Pancreas (tissue), 10 donors: ENCODE measurements around the gene SYNJ2. TPM values are rescaled to one million over a fixed set of nuclear protein-coding genes. Genes with fewer than 3 reads are reported as not detected.
"Not testable (repeated sequence)": the region's sequence is repeated elsewhere in the genome, so short reads cannot be mapped to it uniquely, and the experiment has no call there.

Experiments used
- ATAC-seq, 4 donors: fragments of 200-7000 bp; cut with Tn5 transposase; one replicate each; pipeline versions ENCODE4 v1.8.0 to v1.9.1; 2020; ENCODE audit warnings: mild to moderate bottlenecking in 4 of 4, moderate library complexity in 4 of 4
- DNase-seq, 6 donors: peaks; one replicate each; pipeline ENCODE4 v3.0.0-alpha.2; 2020
- FAIRE-seq: peaks from 2 replicates; lab custom pipeline; 2012; peaks lifted over from hg19 to GRCh38; lab: Jason Lieb, UNC
- H3K27ac ChIP-seq, 4 donors: fragments of 200-600 bp; sonication (generic); 1 replicate in 3 of 4; 2 replicates in 1 of 4; pipeline versions ENCODE4 v1.5.0 to v1.8.0; 2020
- H3K27me3 ChIP-seq, 4 donors: fragments of 200-600 bp; one replicate each; pipeline ENCODE4 v1.8.0; 2021
- H3K36me3 ChIP-seq, 3 donors: fragments of 200-600 bp; sonication (generic) in 1 of 3; one replicate each; pipeline versions ENCODE4 v1.5.0 to v1.8.0; 2020 to 2021
- H3K4me1 ChIP-seq, 3 donors: fragments of 200-600 bp; one replicate each; pipeline ENCODE4 v1.8.0; 2021
- H3K4me3 ChIP-seq, 4 donors: fragments of 200-600 bp; sonication (generic) in 2 of 4; one replicate each; pipeline versions ENCODE4 v1.5.0 to v1.8.0; 2020 to 2021
- H3K9me3 ChIP-seq, 4 donors: fragments of 200-600 bp; one replicate each; pipeline ENCODE4 v1.8.0; 2021
- WGBS, 2 donors: extraction: QIAGEN DNeasy Blood & Tissue Kit; methylation state at CpG; one replicate each; pipeline ENCODE4 v1.1.7; 2013; 5-methylcytosine and 5-hydroxymethylcytosine counted together
- intact Hi-C, 3 donors: fragments of 100-400 bp; cut with DNase I; formaldehyde crosslinking; loops; one replicate each; pipeline versions ENCODE4 v1.11.1 to v1.14.2; 2022
- polyA plus RNA-seq, 2 donors: library from polyadenylated mRNA; stranded (reverse); fragments of 200-250 nt; gene quantifications; one replicate each; pipeline ENCODE4 v1.2.3, GENCODE V29; 2013
- total RNA-seq, 6 donors: library from RNA; stranded (reverse); fragmentation: NEBNext Ultra II Directional in 4 of 6; extraction: Animal tissue kit (Norgen Biotek cat#: 25700) in 4 of 6; gene quantifications; one replicate each; pipeline versions ENCODE4 v1.2.1 to v1.2.4, GENCODE V29; 2021 to 2023
- TF ChIP-seq, protein P1 (sequence below), 4 donors: fragments of 200-600 bp; sonication (generic) in 3 of 4; IDR thresholded peaks; one replicate each; pipeline versions ENCODE4 v1.5.0 to v1.8.0; 2021; ENCODE audit warnings: antibody characterized with exemption in 4 of 4
- donor health status: healthy with polysubstance abuse.
- donor health status: DM: no; HTN: no; CAD: no; lungs with moderate emphysema.
- donor health status: DM: no; HTN: no; CAD: no.
- donor health status: control.
- donor health status: control.
- donor health status: Bipolar disorder and iron deficiency.
- donor health status: DM: yes; HTN: yes; CAD: no.
- donor health status: DM: no; HTN: no; CAD: no.
- donor health status: DM: no; HTN: no; CAD: no.
- donor health status: DM: yes; HTN: yes; CAD: no.

SYNJ2 gene, protein sequence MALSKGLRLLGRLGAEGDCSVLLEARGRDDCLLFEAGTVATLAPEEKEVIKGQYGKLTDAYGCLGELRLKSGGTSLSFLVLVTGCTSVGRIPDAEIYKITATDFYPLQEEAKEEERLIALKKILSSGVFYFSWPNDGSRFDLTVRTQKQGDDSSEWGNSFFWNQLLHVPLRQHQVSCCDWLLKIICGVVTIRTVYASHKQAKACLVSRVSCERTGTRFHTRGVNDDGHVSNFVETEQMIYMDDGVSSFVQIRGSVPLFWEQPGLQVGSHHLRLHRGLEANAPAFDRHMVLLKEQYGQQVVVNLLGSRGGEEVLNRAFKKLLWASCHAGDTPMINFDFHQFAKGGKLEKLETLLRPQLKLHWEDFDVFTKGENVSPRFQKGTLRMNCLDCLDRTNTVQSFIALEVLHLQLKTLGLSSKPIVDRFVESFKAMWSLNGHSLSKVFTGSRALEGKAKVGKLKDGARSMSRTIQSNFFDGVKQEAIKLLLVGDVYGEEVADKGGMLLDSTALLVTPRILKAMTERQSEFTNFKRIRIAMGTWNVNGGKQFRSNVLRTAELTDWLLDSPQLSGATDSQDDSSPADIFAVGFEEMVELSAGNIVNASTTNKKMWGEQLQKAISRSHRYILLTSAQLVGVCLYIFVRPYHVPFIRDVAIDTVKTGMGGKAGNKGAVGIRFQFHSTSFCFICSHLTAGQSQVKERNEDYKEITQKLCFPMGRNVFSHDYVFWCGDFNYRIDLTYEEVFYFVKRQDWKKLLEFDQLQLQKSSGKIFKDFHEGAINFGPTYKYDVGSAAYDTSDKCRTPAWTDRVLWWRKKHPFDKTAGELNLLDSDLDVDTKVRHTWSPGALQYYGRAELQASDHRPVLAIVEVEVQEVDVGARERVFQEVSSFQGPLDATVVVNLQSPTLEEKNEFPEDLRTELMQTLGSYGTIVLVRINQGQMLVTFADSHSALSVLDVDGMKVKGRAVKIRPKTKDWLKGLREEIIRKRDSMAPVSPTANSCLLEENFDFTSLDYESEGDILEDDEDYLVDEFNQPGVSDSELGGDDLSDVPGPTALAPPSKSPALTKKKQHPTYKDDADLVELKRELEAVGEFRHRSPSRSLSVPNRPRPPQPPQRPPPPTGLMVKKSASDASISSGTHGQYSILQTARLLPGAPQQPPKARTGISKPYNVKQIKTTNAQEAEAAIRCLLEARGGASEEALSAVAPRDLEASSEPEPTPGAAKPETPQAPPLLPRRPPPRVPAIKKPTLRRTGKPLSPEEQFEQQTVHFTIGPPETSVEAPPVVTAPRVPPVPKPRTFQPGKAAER (N-terminal part only)
- total RNA-seq (10 to 100 TPM in 3 of 6 donors, 1 to 10 TPM in 3; 8.1 to 17.1 (median 10.1) TPM), polyA plus RNA-seq (1 to 10 TPM; 7.9 to 8.6 TPM)

DNA sequence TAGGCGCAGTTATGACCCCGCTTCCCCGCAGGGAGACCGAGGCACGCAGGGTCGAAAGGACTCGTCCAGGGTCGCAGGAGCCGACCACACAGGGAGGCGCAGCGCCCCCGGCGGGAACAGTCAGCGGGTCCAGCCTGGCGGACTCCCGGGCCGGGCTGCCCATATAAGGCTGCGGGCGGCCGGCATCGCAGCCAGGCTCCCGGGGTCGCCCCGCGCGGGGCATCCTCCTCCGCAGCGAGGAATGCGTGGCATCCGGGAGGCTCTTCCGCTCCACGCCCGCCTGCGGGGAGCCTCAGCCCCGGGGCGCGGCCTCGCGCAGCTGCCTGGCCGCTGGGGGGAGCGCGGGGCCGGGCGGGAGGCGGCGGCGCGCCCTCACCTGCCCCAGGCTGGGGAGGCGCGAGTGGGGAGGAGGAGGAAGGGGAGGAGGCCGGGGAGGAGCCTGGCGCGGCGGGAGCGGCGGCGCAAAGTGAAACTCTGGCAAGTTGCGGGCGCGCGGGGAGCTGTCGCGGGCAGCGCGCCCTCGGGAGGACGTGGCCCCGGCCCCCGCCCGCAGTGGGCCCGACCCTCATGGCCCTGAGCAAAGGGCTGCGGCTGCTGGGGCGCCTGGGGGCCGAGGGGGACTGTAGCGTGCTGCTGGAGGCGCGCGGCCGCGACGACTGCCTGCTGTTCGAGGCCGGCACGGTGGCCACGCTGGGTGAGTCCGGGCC lies at the start of gene SYNJ2:
SYNJ2 (plus strand) TSS at position 469 of the 707 bp plus-strand sequence; CDS start at position 568, 99 bp downstream.
- Histone ChIP-seq H3K9me3 (no peaks in the 10 kb centered on the region), H3K4me1 (peaks cover 19 to 27% (median 26%) of the 10 kb centered on the region in 3 donors), H3K27ac (peak within 1 kb of the TSS; percentile 68 to 84 (median 77)), H3K4me3 (peak within 1 kb of the TSS; percentile 81 to 98 (median 92)), H3K27me3 (no peaks in the 10 kb centered on the region), H3K36me3 (no peaks in the 10 kb centered on the region)
- peak; percentile 82 to 93 (median 88) for DNase-seq
- TF ChIP-seq, protein P1, sequence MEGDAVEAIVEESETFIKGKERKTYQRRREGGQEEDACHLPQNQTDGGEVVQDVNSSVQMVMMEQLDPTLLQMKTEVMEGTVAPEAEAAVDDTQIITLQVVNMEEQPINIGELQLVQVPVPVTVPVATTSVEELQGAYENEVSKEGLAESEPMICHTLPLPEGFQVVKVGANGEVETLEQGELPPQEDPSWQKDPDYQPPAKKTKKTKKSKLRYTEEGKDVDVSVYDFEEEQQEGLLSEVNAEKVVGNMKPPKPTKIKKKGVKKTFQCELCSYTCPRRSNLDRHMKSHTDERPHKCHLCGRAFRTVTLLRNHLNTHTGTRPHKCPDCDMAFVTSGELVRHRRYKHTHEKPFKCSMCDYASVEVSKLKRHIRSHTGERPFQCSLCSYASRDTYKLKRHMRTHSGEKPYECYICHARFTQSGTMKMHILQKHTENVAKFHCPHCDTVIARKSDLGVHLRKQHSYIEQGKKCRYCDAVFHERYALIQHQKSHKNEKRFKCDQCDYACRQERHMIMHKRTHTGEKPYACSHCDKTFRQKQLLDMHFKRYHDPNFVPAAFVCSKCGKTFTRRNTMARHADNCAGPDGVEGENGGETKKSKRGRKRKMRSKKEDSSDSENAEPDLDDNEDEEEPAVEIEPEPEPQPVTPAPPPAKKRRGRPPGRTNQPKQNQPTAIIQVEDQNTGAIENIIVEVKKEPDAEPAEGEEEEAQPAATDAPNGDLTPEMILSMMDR (IDR thresholded peaks at IDR 0.05) = peak; percentile 41 to 58 (median 47)
- 0 to 1% methylated on average over 43 to 86 of the region's 86 CpGs for WGBS, 2 donors
- no peak for FAIRE-seq
- peak; percentile 87 to 92 (median 88) for ATAC-seq
- intact Hi-C loops = no loop called here

DNA sequence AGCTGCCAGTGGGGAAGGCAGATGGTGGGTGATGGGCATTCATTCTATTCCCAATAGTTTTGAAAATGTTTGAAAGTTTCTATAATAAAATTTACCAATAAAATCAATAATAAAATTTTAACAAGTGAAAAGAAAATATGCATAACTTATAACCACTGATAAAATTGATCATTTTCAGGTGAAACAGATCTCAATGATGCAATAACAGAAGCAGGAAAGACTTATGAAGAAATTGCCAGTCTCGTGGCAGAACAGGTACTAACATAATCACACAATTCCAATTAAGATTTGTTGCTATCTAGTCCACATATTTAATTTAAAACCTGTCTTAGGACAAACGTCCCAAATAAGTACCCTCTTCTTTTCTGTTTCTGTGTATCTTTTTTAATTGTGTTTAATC lies 45.9 kb upstream of the SYNJ2 start:
- H3K27me3 ChIP-seq = no peaks in the 10 kb centered on the region
- H3K4me3 ChIP-seq = no peak overlapping the region
- 60 to 71% methylated on average over 2 of the region's 2 CpGs for WGBS, 2 donors
- H3K36me3 ChIP-seq = peaks cover 0 to 69% (median 21%) of the 10 kb centered on the region in 3 donors
- TF ChIP-seq, protein P1 (IDR thresholded peaks at IDR 0.05) = no peak
- DNase-seq (no peak), FAIRE-seq (no peak), ATAC-seq (no peak)
- no peak overlapping the region for H3K27ac ChIP-seq
- no peaks in the 10 kb centered on the region for H3K9me3 ChIP-seq
- intact Hi-C loops = no loop called here
- H3K4me1 ChIP-seq = peaks cover 0 to 4% (median 0%) of the 10 kb centered on the region in 3 donors

DNA sequence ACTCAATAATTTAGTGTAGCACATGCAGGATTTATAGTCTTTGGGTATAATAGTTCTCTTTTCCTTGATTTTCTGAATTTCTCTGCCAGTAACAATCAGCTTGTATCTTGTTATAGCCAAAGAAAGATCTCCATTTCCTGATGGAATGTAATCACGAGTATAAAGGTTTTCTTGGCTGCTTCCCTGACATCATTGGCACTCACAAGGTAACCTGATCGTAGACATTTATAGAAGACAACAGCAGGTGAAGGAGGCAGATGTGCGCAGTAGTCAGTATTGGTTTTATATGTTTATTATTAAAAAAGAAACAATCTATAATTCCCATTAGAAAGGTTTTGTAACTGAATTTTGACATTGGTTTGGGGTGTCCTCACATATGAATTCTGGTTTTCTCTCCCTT lies 44.3 kb upstream of the SYNJ2 start:
- no peaks in the 10 kb centered on the region for H3K27me3 ChIP-seq
- TF ChIP-seq, protein P1 (IDR thresholded peaks at IDR 0.05) = no peak
- WGBS, 2 donors = 83 to 86% methylated on average over 3 of the region's 3 CpGs
- H3K4me1 ChIP-seq = peaks cover 0 to 4% (median 0%) of the 10 kb centered on the region in 3 donors
- no peak for ATAC-seq
- no peak for DNase-seq
- FAIRE-seq = no peak
- intact Hi-C loops = no loop called here
- no peak overlapping the region for H3K27ac ChIP-seq
- peaks cover 0 to 72% (median 21%) of the 10 kb centered on the region in 3 donors for H3K36me3 ChIP-seq
- H3K4me3 ChIP-seq = no peak overlapping the region
- H3K9me3 ChIP-seq = no peaks in the 10 kb centered on the region

DNA sequence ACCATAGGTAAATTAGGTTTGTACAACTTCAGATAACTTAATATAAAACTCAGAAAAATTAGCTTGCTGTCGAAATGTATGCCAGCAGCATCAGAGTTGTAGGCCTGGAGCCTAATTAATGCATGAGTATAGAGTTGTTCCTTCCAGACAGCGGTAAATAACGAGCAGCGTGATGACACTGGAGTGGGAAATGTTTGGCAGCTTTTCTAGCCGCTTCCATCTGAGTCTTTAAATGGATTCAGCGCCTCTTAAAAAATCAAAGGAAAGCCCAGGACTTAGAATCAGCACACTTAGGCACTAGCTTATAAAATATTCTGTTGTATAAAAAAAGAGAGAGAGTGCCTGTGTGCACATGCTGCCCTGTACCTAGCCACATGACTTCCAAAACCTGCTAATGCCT lies 43.7 kb upstream of the SYNJ2 start:
- H3K27ac ChIP-seq = no peak overlapping the region
- H3K27me3 ChIP-seq = no peaks in the 10 kb centered on the region
- no peak overlapping the region for H3K4me3 ChIP-seq
- no peaks in the 10 kb centered on the region for H3K9me3 ChIP-seq
- intact Hi-C loops = no loop called here
- WGBS, 2 donors = 96 to 97% methylated on average over 6 of the region's 6 CpGs
- H3K36me3 ChIP-seq = peaks cover 0 to 71% (median 21%) of the 10 kb centered on the region in 3 donors
- TF ChIP-seq, protein P1 (IDR thresholded peaks at IDR 0.05) = no peak
- FAIRE-seq (no peak), DNase-seq (no peak), ATAC-seq (no peak)
- H3K4me1 ChIP-seq = peaks cover 0 to 4% (median 0%) of the 10 kb centered on the region in 3 donors

DNA sequence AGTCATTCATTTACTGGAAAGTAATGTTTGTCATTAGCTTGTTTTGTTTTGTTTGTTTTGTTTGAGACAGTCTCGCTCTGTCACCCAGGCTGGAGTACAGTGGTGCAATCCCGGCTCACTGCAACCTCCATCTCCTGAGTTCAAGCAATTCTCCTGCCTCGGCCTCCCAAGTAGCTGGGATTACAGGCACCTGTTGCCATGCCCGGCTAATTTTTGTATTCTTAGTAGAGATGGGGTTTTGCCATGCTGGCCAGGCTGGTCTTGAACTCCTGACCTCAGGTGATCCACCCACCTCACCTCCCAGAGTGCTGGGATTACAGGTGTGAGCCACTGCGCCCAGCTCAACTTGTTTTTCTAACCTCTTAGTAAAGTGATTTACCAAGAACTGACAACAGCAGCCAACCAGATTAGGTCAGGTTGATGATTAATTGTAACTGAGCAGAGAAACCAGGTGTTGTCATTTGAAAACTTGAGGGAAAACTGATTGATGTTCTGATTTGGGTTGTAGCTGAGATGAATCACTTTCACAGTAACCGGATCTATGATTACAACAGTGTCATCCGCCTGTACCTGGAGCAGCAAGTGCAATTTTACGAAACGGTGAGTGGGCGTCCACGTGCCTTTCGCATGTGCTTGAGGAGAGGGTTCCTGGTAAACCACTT lies 41.2 kb upstream of the SYNJ2 start:
- 79 to 83% methylated on average over 12 of the region's 12 CpGs for WGBS, 2 donors
- H3K4me1 ChIP-seq, DNase-seq, H3K9me3 ChIP-seq, H3K27me3 ChIP-seq, FAIRE-seq, H3K4me3 ChIP-seq, intact Hi-C loops: not testable (repeated sequence)
- Histone ChIP-seq H3K36me3 (peaks cover 0 to 74% (median 16%) of the 10 kb centered on the region in 3 donors), H3K27ac (peak overlapping the region in 2 of 4 donors; percentile 8 to 57)
- ATAC-seq = peak; percentile 31 to 78 (median 65)
